ENCODE measurements around the gene DNAJB9. TPM values are rescaled to one million over a fixed set of nuclear protein-coding genes. Genes with fewer than 3 reads are reported as not detected.
A peak's percentile ranks its signal among the peaks of the same experiment; 100 is the strongest.

DNAJB9 gene
- total and polyA plus RNA-seq, 9 of the 15 experiments (the other 6 are each of a cell fraction or from before 2014, with no cell fraction given): 4.3 to 34.2 (median 9.6) TPM

- ATAC-seq (no peak), DNase-seq (ENCODE audit: extremely low read depth in 1 of 4, low spot score in 3 of 4) (no peak), FAIRE-seq (no peak)
- peaks cover 26 to 50% of the 10 kb centered on the region in 2 experiments for H3K27me3 ChIP-seq (ENCODE audit: control insufficient read depth in 2 of 2, insufficient read depth in 2 of 2, low read length in 2 of 2)
- H3K9ac ChIP-seq (ENCODE audit: insufficient read depth in 1 of 2, low read depth in 2 of 2, low read length in 2 of 2): no peak overlapping the region
- WGBS (ENCODE audit: insufficient coverage, low coverage, missing lambda C conversion rate): 7% methylated on average over 4 of the region's 4 CpGs
- H3K36me3 ChIP-seq (ENCODE audit: control insufficient read depth, insufficient read depth, low read length): no peaks in the 10 kb centered on the region
- no peak overlapping the region for H2AFZ ChIP-seq (ENCODE audit: low read depth, low read length)
- no peaks in the 10 kb centered on the region for H3K9me1 ChIP-seq (ENCODE audit: control insufficient read depth, insufficient read depth, low read length)
- intact Hi-C loops (cut with micrococcal nuclease) (no loop called here), in situ Hi-C loops (cut with MboI) (no loop called here)
- no peak overlapping the region for H3K27ac ChIP-seq (ENCODE audit: extremely low read depth, low read depth, low read length)
- POLR2A ChIA-PET: interaction anchor here (0.6 kb wide), 1 partner anchor 45 kb away, joined by 3 read pairs; no protein-coding TSS in a partner anchor
- H3K9me3 ChIP-seq (replicated peaks; ENCODE audit: control insufficient read depth, insufficient read depth, low read depth, low read length): no peaks in the 10 kb centered on the region
- H3K4me2 ChIP-seq (ENCODE audit: insufficient read depth, low read length): no peak overlapping the region
- TF ChIP-seq SNAPC5 (CRISPR knock-in tag; IDR thresholded peaks at IDR 0.05): no peak
- TF ChIP-seq ZNF561 (CRISPR knock-in tag; conservative IDR thresholded peaks at IDR 0.05): no peak
- TF ChIP-seq RHOXF2B (CRISPR knock-in tag; conservative IDR thresholded peaks at IDR 0.05): no peak
- no peak for TF ChIP-seq POLR2A (conservative IDR thresholded peaks at IDR 0.05)
- TF ChIP-seq PRPF4 (IDR thresholded peaks at IDR 0.05; ENCODE audit: insufficient read depth, low read depth, low read length, poor library complexity, severe bottlenecking): no peak
- CTCF ChIA-PET (ENCODE audit: low intra/inter-chr PET ratio): no interaction called here
- no peaks in the 10 kb centered on the region for H4K20me1 ChIP-seq (replicated peaks; ENCODE audit: control insufficient read depth, insufficient read depth, low read length)
- no peaks in the 10 kb centered on the region for H3K79me2 ChIP-seq (ENCODE audit: control insufficient read depth, insufficient read depth, low read length)
- no peaks in the 10 kb centered on the region for H3K4me1 ChIP-seq (replicated peaks in 1 of 2; ENCODE audit: control insufficient read depth in 2 of 2, insufficient read depth in 2 of 2, low read length in 2 of 2)
- no TSS peak for BruUV-seq (replicated peaks)
- no peak overlapping the region for H3K4me3 ChIP-seq
Measured at GRCh38 chr7:108596560-108596959, 26.9 kb downstream of the DNAJB9 start.

- no peaks in the 10 kb centered on the region for H3K9me1 ChIP-seq (ENCODE audit: control insufficient read depth, insufficient read depth, low read length)
- ChIA-PET CTCF (ENCODE audit: low intra/inter-chr PET ratio) (no interaction called here), POLR2A (interaction anchor here (0.7 kb wide), 1 partner anchor 233 kb away, joined by 3 read pairs; no protein-coding TSS in a partner anchor)
- H3K27ac ChIP-seq (ENCODE audit: extremely low read depth, low read depth, low read length): no peak overlapping the region
- TF ChIP-seq RFX1 (IDR thresholded peaks at IDR 0.05): peak; percentile 29; the same call in 1 of the 2 replicates
- TF ChIP-seq GTF2A2 (tag; IDR thresholded peaks at IDR 0.05): no peak
- no peak for TF ChIP-seq PBX2 (CRISPR knock-in tag; IDR thresholded peaks at IDR 0.05; ENCODE audit: low read depth)
- 0 out of 2 replicates have a peak, but pooled peaks have one; percentile 26 for TF ChIP-seq PBX2 (tag; conservative IDR thresholded peaks at IDR 0.05; ENCODE audit: low read depth)
- no peaks in the 10 kb centered on the region for H3K36me3 ChIP-seq (ENCODE audit: control insufficient read depth, insufficient read depth, low read length)
- H3K9me3 ChIP-seq (replicated peaks; ENCODE audit: control insufficient read depth, insufficient read depth, low read depth, low read length): no peaks in the 10 kb centered on the region
- WGBS (ENCODE audit: insufficient coverage, low coverage, missing lambda C conversion rate): 0% methylated on average over 2 of the region's 2 CpGs
- H3K9ac ChIP-seq (ENCODE audit: insufficient read depth in 1 of 2, low read depth in 2 of 2, low read length in 2 of 2): no peak overlapping the region
- no TSS peak for BruUV-seq (replicated peaks)
- FAIRE-seq (no peak), ATAC-seq (no peak), DNase-seq (ENCODE audit: extremely low read depth in 1 of 4, low spot score in 3 of 4) (no peak)
- no peaks in the 10 kb centered on the region for H3K79me2 ChIP-seq (ENCODE audit: control insufficient read depth, insufficient read depth, low read length)
- no peak overlapping the region for H3K4me2 ChIP-seq (ENCODE audit: insufficient read depth, low read length)
- H4K20me1 ChIP-seq (replicated peaks; ENCODE audit: control insufficient read depth, insufficient read depth, low read length): no peaks in the 10 kb centered on the region
- H3K4me3 ChIP-seq: no peak overlapping the region
- no peaks in the 10 kb centered on the region for H3K4me1 ChIP-seq (replicated peaks in 1 of 2; ENCODE audit: control insufficient read depth in 2 of 2, insufficient read depth in 2 of 2, low read length in 2 of 2)
- intact Hi-C loops (cut with micrococcal nuclease): no loop called here
- H2AFZ ChIP-seq (ENCODE audit: low read depth, low read length): no peak overlapping the region
- in situ Hi-C loops (cut with MboI): no loop called here
- peaks cover 26 to 49% of the 10 kb centered on the region in 2 experiments for H3K27me3 ChIP-seq (ENCODE audit: control insufficient read depth in 2 of 2, insufficient read depth in 2 of 2, low read length in 2 of 2)
Measured at GRCh38 chr7:108598153-108598552, 28.5 kb downstream of the DNAJB9 start.

Data from K562 (cell line).